ENCODE results near the gene TBC1D8.
"Not testable (repeated sequence)": the region's sequence is repeated elsewhere in the genome, so short reads cannot be mapped to it uniquely, and the experiment has no call there.

TBC1D8 gene

DNA sequence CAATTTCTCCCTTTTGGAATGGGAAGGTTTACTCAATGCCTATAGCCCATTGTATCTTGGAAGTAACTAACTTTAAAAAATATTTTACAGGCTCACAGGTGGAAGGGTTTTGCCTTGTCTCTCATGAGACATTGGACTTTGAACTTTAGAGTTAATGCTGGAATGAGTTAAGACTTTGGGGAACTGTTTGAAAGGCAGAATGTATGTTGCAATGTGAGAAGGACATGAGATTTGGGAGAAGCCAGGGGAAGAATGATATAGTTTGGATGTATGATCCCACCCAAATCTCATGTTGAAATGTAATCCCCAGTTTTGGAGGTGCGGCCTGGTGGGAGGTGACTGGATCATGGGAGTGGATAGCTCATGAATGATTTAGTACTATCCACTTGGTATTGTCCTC is 17.5 kb upstream of the TBC1D8 start:
- no peak for DNase-seq
- peaks cover 15% of the 10 kb centered on the region for H3K9me3 ChIP-seq (ENCODE audit: severe bottlenecking)
- H3K27me3 ChIP-seq (ENCODE audit: insufficient read depth, low read depth, severe bottlenecking): no peaks in the 10 kb centered on the region
- no peaks in the 10 kb centered on the region for H3K36me3 ChIP-seq
- no peak overlapping the region for H3K27ac ChIP-seq
- no peak overlapping the region for H3K4me3 ChIP-seq (ENCODE audit: low read depth, low read length)
- TF ChIP-seq, protein P1, sequence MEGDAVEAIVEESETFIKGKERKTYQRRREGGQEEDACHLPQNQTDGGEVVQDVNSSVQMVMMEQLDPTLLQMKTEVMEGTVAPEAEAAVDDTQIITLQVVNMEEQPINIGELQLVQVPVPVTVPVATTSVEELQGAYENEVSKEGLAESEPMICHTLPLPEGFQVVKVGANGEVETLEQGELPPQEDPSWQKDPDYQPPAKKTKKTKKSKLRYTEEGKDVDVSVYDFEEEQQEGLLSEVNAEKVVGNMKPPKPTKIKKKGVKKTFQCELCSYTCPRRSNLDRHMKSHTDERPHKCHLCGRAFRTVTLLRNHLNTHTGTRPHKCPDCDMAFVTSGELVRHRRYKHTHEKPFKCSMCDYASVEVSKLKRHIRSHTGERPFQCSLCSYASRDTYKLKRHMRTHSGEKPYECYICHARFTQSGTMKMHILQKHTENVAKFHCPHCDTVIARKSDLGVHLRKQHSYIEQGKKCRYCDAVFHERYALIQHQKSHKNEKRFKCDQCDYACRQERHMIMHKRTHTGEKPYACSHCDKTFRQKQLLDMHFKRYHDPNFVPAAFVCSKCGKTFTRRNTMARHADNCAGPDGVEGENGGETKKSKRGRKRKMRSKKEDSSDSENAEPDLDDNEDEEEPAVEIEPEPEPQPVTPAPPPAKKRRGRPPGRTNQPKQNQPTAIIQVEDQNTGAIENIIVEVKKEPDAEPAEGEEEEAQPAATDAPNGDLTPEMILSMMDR (IDR thresholded peaks at IDR 0.05; ENCODE audit: low read depth, low read length): no peak

DNA sequence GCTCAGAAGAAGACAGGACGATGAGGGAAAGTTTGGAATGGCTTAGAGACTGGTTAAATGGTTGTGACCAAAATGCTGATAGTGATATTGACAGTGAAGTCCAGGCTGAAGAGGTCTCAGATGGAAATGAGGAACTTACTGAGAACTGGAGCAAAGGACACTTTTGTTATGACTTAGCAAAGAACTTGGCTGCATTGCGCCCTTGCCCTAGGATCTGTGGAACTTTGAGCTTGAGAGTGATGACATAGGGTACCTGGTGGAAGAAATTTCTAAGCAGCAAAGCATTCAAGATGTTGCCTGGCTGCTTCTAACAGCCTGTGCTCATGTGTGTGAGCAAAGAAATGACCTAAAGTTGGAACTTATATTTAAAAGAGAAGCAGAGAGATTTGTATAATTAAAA is 16.4 kb upstream of the TBC1D8 start:
- not testable (repeated sequence) for H3K4me3 ChIP-seq (ENCODE audit: low read depth, low read length); DNase-seq; H3K27me3 ChIP-seq (ENCODE audit: insufficient read depth, low read depth, severe bottlenecking); H3K36me3 ChIP-seq; H3K27ac ChIP-seq
- H3K9me3 ChIP-seq (ENCODE audit: severe bottlenecking): peaks cover 12% of the 10 kb centered on the region

DNA sequence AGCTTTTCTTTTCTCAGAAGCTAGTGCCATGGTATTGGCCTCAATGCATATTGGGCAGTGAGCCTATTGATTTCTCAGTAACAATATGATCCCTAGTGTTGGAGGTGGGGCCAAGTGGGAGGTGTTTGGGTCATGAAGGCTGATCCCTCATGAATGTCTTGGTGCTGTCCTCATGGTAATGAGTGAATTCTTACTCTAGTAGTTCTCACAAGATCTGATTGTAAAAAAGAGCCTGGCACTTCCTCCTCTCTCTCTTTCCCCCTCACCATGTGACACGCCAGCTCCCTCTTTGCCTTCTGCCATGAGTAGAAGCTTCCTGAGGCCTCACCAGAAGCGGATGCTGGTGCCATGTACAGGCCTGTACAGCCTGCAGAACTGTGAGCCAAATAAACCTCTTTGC is 12.8 kb upstream of the TBC1D8 start:
- Histone ChIP-seq H3K4me3 (ENCODE audit: low read depth, low read length) (no peak overlapping the region), H3K9me3 (ENCODE audit: severe bottlenecking) (peaks cover 7% of the 10 kb centered on the region), H3K36me3 (no peaks in the 10 kb centered on the region), H3K27me3 (ENCODE audit: insufficient read depth, low read depth, severe bottlenecking) (no peaks in the 10 kb centered on the region), H3K27ac (no peak overlapping the region)
- TF ChIP-seq, protein P1 (IDR thresholded peaks at IDR 0.05; ENCODE audit: low read depth, low read length): no peak
- DNase-seq: no peak

DNA sequence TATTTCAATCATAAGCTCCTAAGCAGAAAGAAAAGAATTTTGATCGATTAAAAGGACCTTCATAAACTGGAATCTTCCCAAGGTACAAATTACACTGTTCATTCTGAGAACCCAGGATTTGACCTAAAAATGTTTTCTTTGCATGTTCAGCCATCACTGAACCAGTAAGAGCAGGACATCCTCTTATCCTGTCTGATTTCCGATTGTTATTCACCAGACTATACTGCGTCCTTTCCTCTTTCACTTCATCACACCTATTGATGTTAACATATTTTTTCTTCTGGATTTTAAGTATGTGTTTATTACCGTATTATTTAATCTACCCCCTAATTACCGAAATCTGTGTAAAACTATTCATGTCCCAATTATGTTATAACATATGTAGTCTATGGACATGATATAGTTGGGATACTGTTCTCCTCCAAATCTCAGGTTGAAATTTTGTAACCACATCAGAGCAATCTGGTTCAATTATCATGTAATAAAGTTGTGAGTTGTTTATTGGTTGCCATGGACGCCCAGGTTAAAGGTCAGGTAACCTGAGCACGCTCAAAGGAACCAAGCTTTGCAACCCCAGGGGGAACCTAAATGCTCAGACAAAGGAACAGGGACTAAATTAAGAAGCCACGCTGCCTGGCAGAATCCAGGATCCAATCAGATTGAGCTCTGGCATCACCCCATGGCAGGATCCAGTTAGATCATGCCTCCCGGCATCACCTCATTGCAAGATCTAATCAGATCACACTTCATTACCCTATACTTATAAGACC is 11.6 kb upstream of the TBC1D8 start:
- H3K9me3 ChIP-seq (ENCODE audit: severe bottlenecking): peaks cover under 1% of the 10 kb centered on the region
- no peak overlapping the region for H3K27ac ChIP-seq
- DNase-seq: no peak
- H3K27me3 ChIP-seq (ENCODE audit: insufficient read depth, low read depth, severe bottlenecking): no peaks in the 10 kb centered on the region
- H3K4me3 ChIP-seq (ENCODE audit: low read depth, low read length): no peak overlapping the region
- TF ChIP-seq, protein P1 (IDR thresholded peaks at IDR 0.05; ENCODE audit: low read depth, low read length): no peak
- no peaks in the 10 kb centered on the region for H3K36me3 ChIP-seq

DNA sequence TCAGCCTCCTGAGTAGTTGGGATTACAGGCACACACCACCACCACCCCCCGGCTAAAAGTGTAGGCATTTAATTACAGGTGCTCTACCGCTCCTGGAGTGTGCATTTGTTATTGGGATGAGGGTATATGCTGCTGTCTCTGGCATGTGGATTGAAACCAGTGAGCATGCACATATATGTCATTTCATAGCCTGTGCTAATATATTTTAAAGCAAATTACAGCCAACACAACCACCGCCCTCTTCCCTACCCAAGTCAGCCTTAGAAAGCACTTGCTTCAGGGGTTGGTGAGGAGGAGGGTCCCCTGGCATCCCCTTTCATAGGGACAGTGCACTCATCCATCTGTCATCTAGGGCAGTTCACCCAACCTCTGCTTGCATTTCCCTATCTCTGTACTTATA is 10.5 kb upstream of the TBC1D8 start:
- no peak overlapping the region for H3K27ac ChIP-seq
- TF ChIP-seq, protein P1 (IDR thresholded peaks at IDR 0.05; ENCODE audit: low read depth, low read length): no peak
- H3K36me3 ChIP-seq: no peaks in the 10 kb centered on the region
- no peaks in the 10 kb centered on the region for H3K9me3 ChIP-seq (ENCODE audit: severe bottlenecking)
- DNase-seq: no peak
- H3K27me3 ChIP-seq (ENCODE audit: insufficient read depth, low read depth, severe bottlenecking): no peaks in the 10 kb centered on the region
- H3K4me3 ChIP-seq (ENCODE audit: low read depth, low read length): no peak overlapping the region

DNA sequence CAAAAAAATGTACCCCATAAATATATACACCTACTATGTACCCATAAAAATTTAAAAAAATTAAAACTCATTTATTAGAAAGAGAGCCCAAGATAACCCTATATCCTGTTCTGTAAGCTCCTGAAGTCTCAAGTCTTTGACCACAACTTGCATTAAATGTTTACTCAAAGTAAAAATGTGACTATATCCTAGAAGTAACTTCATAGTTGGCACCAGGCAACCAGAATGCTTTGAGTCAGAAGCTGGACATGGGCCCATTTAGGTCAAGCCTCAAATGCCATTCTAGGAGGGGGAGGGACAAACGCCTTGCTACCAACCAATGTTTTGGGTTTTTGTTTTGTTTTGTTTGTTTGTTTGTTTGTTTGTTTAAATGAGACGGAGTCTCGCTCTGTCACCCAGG is 9.3 kb upstream of the TBC1D8 start:
- Histone ChIP-seq H3K36me3 (no peaks in the 10 kb centered on the region), H3K27ac (no peak overlapping the region), H3K27me3 (ENCODE audit: insufficient read depth, low read depth, severe bottlenecking) (no peaks in the 10 kb centered on the region), H3K4me3 (ENCODE audit: low read depth, low read length) (no peak overlapping the region), H3K9me3 (ENCODE audit: severe bottlenecking) (no peaks in the 10 kb centered on the region)
- DNase-seq: no peak
- TF ChIP-seq, protein P1 (IDR thresholded peaks at IDR 0.05; ENCODE audit: low read depth, low read length): no peak
